Smooth muscle cell (in vitro differentiated cells): ENCODE results near the gene KYAT1. TPM values are rescaled to one million over a fixed set of nuclear protein-coding genes. Genes with fewer than 3 reads are reported as not detected.

ENCODE experiments used
- DNase-seq: peaks from one replicate; lab custom pipeline; 2025; ENCODE audit not compliant: unreplicated experiment; lab: John Stamatoyannopoulos, UW
- H2AFZ ChIP-seq: fragments of 200-600 bp; sonication (generic); 2 replicates; pipeline ENCODE4 v1.6.0; 2016; ENCODE audit warnings: antibody characterized with exemption, low read depth, mild to moderate bottlenecking
- H3F3A ChIP-seq: fragments of 200-600 bp; sonication (generic); 2 replicates; pipeline ENCODE4 v1.6.0; 2017; ENCODE audit warnings: antibody characterized with exemption, low read depth
- H3K27ac ChIP-seq: fragments of 200-600 bp; sonication (generic); 2 replicates; pipeline ENCODE4 v1.5.1; 2016; ENCODE audit warnings: low read depth, mild to moderate bottlenecking
- H3K27me3 ChIP-seq: fragments of 200-600 bp; sonication (generic); 2 replicates; pipeline ENCODE4 v1.6.1; 2016; ENCODE audit warnings: low read depth, mild to moderate bottlenecking
- H3K36me3 ChIP-seq: fragments of 200-600 bp; sonication (generic); 2 replicates; pipeline ENCODE4 v1.5.1; 2016; ENCODE audit warnings: low read depth
- H3K4me1 ChIP-seq: fragments of 200-600 bp; sonication (generic); 2 replicates; pipeline ENCODE4 v1.5.1; 2016; ENCODE audit warnings: low read depth
- H3K4me2 ChIP-seq: fragments of 200-600 bp; sonication (generic); 2 replicates; pipeline ENCODE4 v1.6.0; 2016; ENCODE audit warnings: mild to moderate bottlenecking
- H3K4me3 ChIP-seq: fragments of 200-600 bp; sonication (generic); 2 replicates; pipeline ENCODE4 v1.5.1; 2016; ENCODE audit warnings: mild to moderate bottlenecking
- H3K79me2 ChIP-seq: fragments of 200-600 bp; sonication (generic); 2 replicates; pipeline ENCODE4 v1.6.0; 2016; ENCODE audit warnings: low read depth, mild to moderate bottlenecking
- H3K9ac ChIP-seq: fragments of 200-600 bp; sonication (generic); 2 replicates; pipeline ENCODE4 v1.6.0; 2016; ENCODE audit warnings: low read depth
- H3K9me3 ChIP-seq: fragments of 200-600 bp; sonication (generic); replicated peaks from 2 replicates; pipeline ENCODE4 v1.5.1; 2016; ENCODE audit warnings: low read depth
- H4K20me1 ChIP-seq: fragments of 200-600 bp; sonication (generic); 2 replicates; pipeline ENCODE4 v1.6.0; 2016; ENCODE audit warnings: low read depth
- CTCF ChIP-seq: fragments of 200-600 bp; sonication (generic); IDR thresholded peaks from 2 replicates; pipeline ENCODE4 v1.5.1; 2017; ENCODE audit warnings: borderline replicate concordance, mild to moderate bottlenecking, antibody characterized with exemption; ENCODE audit not compliant: insufficient read depth, poor library complexity, severe bottlenecking
- WGBS: methylation state at CpG from one replicate; pipeline ENCODE4 v1.1.7; 2016; ENCODE audit warnings: low lambda C conversion rate; 5-methylcytosine and 5-hydroxymethylcytosine counted together
- polyA plus RNA-seq: library from polyadenylated mRNA; unstranded; fragments of >200 nt; fragmentation: Nextera tagmentation; extraction: Ambion mirVana; gene quantifications from 2 replicates; pipeline ENCODE4 v1.2.1, GENCODE V29; 2016
- total RNA-seq: library from RNA; depleted of rRNA; stranded (reverse); fragments of >200 nt; gene quantifications from 2 replicates; pipeline ENCODE4 v1.2.3, GENCODE V29; 2014

The KYAT1 gene
- total and polyA plus RNA-seq, 2 experiments from 2014 or later = 3.1 to 7.7 TPM

- Histone ChIP-seq H3K4me1 (no peaks in the 10 kb centered on the region), H3K79me2 (peaks cover 77% of the 10 kb centered on the region), H3K4me2 (no peak overlapping the region), H3K36me3 (no peaks in the 10 kb centered on the region), H2AFZ (no peak overlapping the region), H3F3A (no peaks in the 10 kb centered on the region), H3K9me3 (no peaks in the 10 kb centered on the region), H3K27me3 (no peaks in the 10 kb centered on the region), H3K4me3 (no peak overlapping the region), H3K27ac (peak overlapping the region; percentile 37), H4K20me1 (peaks cover 96% of the 10 kb centered on the region), H3K9ac (no peak overlapping the region)
- no peak for DNase-seq
- TF ChIP-seq CTCF = no peak
- WGBS = 82% methylated on average over 8 of the region's 8 CpGs
Observed at GRCh38 chr9:128899566-128900322, 18.0 kb upstream of the KYAT1 start.

- Histone ChIP-seq H3K9me3 (no peaks in the 10 kb centered on the region), H3K9ac (no peak overlapping the region), H3K79me2 (peaks cover 76% of the 10 kb centered on the region), H2AFZ (no peak overlapping the region), H3F3A (no peaks in the 10 kb centered on the region), H4K20me1 (peaks cover 90% of the 10 kb centered on the region), H3K4me1 (no peaks in the 10 kb centered on the region), H3K4me2 (no peak overlapping the region), H3K4me3 (no peak overlapping the region), H3K36me3 (no peaks in the 10 kb centered on the region), H3K27me3 (no peaks in the 10 kb centered on the region), H3K27ac (peak overlapping the region; percentile 35)
- no peak for TF ChIP-seq CTCF
- no peak for DNase-seq
- WGBS = 94% methylated on average over 18 of the region's 18 CpGs
Observed at GRCh38 chr9:128898845-128899565, 17.3 kb upstream of the KYAT1 start.

GRCh38 chr9:128898382-128898781, 16.6 kb upstream of the KYAT1 start:
- Histone ChIP-seq H3F3A (no peaks in the 10 kb centered on the region), H3K4me1 (no peaks in the 10 kb centered on the region), H3K4me2 (no peak overlapping the region), H2AFZ (no peak overlapping the region), H3K79me2 (peaks cover 82% of the 10 kb centered on the region), H3K36me3 (no peaks in the 10 kb centered on the region), H3K27ac (no peak overlapping the region), H4K20me1 (peaks cover 86% of the 10 kb centered on the region), H3K9ac (no peak overlapping the region), H3K9me3 (no peaks in the 10 kb centered on the region), H3K27me3 (no peaks in the 10 kb centered on the region), H3K4me3 (no peak overlapping the region)
- WGBS = 92% methylated on average over 5 of the region's 5 CpGs
- DNase-seq = no peak
- no peak for TF ChIP-seq CTCF

- Histone ChIP-seq H3K9me3 (no peaks in the 10 kb centered on the region), H3K79me2 (peaks cover 93% of the 10 kb centered on the region), H2AFZ (no peak overlapping the region), H3K27me3 (no peaks in the 10 kb centered on the region), H3K4me3 (no peak overlapping the region), H3K9ac (no peak overlapping the region), H3K36me3 (no peaks in the 10 kb centered on the region), H4K20me1 (peaks cover 87% of the 10 kb centered on the region), H3K4me2 (no peak overlapping the region), H3K4me1 (no peaks in the 10 kb centered on the region), H3F3A (peaks cover 7% of the 10 kb centered on the region), H3K27ac (no peak overlapping the region)
- TF ChIP-seq CTCF = no peak
- DNase-seq = no peak
- WGBS = 74% methylated on average over 4 of the region's 4 CpGs
Observed at GRCh38 chr9:128895556-128895955, 13.8 kb upstream of the KYAT1 start.
